Eye (tissue), 1 donor: Measurements from ENCODE around the gene CD8A.
"Not testable (repeated sequence)": the region's sequence is repeated elsewhere in the genome, so short reads cannot be mapped to it uniquely, and the experiment has no call there.

Source experiments
- DNase-seq: peaks from one replicate; pipeline ENCODE4 v3.0.0-alpha.2; 2015

CD8A gene

GRCh38 chr2:86775338-86775737 lies 15.4 kb downstream of the CD8A start:
- DNase-seq: no peak

DNA sequence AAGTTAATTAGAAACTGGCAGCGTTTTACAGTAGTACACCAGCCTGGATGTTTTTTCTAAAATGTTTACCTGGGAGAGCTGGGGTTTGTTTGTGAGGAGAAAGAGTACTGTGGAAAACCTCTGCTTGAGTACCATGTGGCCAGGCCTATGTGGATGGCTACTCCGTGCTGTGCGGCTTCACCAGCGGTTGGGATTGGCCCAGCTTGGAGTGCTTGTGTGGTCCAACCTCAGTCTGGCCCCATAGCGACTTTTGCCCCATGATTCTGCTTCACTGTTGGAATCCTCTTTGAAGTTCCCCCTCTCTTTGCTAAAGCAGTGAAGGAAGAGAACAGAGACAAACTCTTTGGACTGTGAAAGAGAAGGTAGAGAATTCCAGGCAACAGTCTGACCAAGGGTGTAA lies 15.9 kb downstream of the CD8A start:
- no peak for DNase-seq

DNA sequence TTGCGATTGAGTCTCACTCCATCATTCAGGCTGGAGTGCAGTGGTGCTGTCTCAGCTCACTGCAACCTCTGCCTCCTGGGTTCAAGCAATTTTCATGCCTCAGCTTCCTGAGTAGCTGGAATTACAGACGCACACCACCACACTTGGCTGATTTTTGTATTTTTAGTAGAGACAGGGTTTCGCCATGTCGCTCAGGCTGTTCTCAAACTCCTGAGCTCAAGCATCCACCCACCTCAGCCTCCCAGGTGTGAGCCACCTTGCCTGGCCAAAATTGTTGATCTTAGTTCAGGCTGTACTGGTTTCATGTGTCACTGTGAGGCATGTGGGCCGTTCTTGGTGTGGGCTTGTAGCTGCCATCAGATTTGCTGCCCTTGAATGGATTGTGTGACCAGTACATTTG lies 18.1 kb downstream of the CD8A start:
- DNase-seq: no peak

- DNase-seq: no peak
Observed at GRCh38 chr2:86770816-86771301, 19.9 kb downstream of the CD8A start.

DNA sequence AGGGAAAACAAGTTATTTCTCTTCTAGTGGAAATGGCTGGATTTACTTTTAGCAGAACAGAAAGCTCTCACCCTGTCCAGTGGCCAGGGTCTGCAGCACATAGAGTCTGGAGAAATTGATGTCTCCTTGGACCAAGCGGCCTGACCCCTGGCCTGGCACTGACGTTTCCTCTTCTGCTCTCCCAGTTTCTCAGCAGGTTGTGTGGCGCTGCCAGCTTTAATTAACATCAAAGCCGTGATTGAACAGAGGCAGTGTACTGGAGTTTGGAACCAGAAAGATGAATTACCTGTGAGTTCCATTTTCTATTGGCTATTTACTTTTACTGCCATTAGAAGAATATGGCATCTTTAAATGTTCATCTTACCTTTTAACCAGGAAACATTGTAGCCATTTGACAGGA lies 20.9 kb downstream of the CD8A start:
- peak; percentile 81 for DNase-seq

GRCh38 chr2:86768189-86768949 lies 22.3 kb downstream of the CD8A start:
- no peak for DNase-seq

DNA sequence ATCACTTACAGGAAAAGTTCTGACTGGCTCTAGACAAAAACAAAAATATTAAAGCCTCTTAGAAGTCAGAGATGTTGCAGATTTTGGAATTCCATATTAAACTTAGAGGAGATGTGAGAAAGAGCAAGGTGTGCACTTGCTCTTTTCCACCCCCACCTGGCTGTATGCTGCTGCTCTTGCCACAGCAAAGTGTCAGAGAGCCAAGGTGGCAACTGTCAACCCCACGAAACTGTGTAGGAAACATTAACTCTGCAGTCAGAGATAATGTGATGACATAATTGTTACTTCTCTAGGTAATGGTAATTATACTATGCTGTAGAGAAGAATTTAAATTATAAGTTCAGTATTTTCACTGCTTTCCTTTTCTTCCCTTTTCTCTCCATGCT lies 25.4 kb downstream of the CD8A start:
- no peak for DNase-seq

GRCh38 chr2:86764661-86765309 lies 25.9 kb downstream of the CD8A start:
- DNase-seq: peak; percentile 63

GRCh38 chr2:86760371-86760770 lies 30.3 kb downstream of the CD8A start:
- no peak for DNase-seq

- no peak for DNase-seq
Observed at GRCh38 chr2:86758405-86758804, 32.3 kb downstream of the CD8A start.

DNA sequence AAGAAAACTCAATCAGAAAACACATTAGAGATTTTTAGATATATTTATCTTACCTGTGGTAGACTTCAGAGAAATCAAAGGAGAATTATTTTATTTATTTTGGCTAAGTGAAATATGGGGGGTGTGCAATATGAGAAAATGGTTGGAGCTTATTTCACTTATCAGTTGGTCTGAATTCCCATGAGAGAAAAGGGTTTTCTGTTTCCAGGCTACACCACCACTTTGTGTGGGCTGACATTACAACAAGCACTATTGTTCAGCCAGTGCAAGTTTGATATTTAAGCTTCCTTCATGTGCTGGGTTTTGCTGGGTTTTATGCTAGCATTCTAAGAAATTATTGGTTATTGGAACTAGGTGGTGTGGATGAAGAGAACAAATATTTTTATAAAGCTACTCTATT lies 37.1 kb downstream of the CD8A start:
- no peak for DNase-seq

DNA sequence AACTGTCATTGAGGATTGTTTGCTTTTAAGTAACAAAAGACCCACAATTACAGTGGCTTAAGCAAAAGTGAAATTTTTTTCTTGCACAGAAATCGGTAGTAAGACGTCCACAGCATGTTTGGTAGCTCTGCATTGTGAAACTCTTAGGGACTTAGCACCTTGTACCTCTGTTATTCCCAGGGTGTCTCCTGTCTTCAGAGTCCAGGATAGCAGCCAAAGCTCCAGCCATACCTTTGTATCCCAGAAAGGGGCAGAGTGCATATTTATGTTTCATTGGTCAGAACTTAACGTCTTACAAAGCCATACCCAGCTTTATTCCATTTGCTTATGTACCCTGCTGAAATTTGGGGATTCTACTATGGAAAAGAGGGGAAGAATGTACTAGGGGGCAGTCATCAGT lies 37.8 kb downstream of the CD8A start:
- DNase-seq: no peak

GRCh38 chr2:86751778-86752177 lies 38.9 kb downstream of the CD8A start:
- DNase-seq: no peak

GRCh38 chr2:86750240-86750839 lies 40.4 kb downstream of the CD8A start:
- DNase-seq: no peak

GRCh38 chr2:86747711-86748639 lies 42.7 kb downstream of the CD8A start:
- DNase-seq: peak; percentile 47

GRCh38 chr2:86746939-86747338 lies 43.8 kb downstream of the CD8A start:
- DNase-seq: no peak

DNA sequence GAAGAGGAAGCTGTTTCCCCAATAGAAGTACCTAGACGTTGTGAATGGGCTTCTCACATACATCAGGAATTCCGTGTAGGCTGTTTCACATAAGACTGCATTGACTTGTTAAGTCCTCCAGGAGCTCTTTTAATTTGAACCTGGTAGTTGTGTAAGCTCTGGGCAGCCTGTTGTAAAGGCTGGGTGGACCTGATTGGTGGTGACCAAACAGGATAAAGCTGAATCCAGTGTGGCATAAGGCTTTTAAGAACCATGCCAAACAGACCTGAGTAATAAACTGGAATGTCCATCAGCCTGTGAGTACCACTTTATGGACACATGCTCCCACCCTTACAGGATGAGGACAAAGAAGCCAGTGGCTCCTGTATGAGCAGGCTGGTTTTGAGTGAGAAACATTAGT lies 46.6 kb downstream of the CD8A start:
- no peak for DNase-seq

GRCh38 chr2:86741889-86742498 lies 48.7 kb downstream of the CD8A start:
- not testable (repeated sequence) for DNase-seq

- not testable (repeated sequence) for DNase-seq
Observed at GRCh38 chr2:86739889-86740288, 50.8 kb downstream of the CD8A start.

DNA sequence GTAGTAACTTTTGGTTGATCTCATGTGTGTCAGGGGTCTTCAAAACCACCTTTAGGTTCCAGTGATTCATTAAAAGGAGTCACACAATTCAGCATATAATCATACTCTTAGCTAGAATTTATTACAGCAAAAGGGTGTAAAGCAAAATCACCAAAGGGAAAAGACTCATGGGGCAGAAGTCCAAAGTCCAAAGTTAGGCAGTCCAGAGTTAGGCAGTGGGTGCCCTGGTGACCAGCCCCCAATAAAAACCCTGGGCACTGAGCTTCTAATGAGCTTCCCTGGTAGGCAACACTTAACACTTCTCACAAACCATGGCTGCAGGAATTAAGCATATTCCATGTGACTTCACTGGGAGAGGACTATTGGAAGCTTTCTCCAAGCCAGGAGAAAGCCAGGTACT lies 51.2 kb downstream of the CD8A start:
- not testable (repeated sequence) for DNase-seq

- not testable (repeated sequence) for DNase-seq
Observed at GRCh38 chr2:86734896-86735295, 55.8 kb downstream of the CD8A start.
